Measurements from ENCODE around the gene MTG1. TPM values are rescaled to one million over a fixed set of nuclear protein-coding genes. Genes with fewer than 3 reads are reported as not detected.

MTG1 gene
- polyA plus RNA-seq, 3 donors, result 13.0 to 45.8 (median 17.1) TPM

DNA sequence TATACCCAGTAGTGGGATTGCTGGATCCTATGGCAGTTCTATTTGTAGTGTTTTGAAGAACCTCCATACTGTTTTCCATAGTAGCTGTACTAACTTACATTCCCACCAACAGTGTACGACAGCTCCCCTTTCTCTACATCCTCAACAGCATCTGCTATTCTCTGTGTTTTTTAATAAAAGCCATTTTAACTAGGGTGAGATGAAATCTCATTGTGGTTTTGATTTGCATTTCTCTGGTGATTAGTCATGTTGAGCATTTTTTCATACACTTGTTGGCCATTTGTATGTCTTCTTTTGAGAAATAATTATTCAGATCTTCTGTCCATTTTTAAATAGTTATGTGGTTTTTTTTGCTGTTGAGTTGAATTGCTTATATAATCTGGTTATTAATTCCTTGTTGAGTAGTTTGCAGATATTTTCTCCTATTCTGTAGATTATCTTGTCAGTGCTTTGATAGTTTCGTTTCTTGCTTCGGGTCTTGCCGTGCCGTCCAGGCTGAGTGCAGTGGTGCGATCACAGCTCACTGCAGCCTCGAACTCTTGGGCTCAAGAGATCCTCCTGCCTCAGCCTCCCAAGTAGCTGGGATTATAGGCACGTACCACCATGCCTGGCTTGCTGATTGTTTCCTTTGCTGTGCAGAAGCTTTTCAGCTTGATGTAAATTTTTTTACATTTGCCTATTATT, 12.0 kb downstream of the MTG1 start:
- Mint-ChIP-seq H3K9me3 (peaks cover 8 to 20% (median 14%) of the 10 kb centered on the region in 7 donors), H3K27me3 (ENCODE audit: low read depth in 3 of 3) (no peaks in the 10 kb centered on the region), H3K4me3 (no peak overlapping the region), H3K27ac (peak overlapping the region in 1 of 7 donors; percentile 21), H3K4me1 (peaks cover 1% of the 10 kb centered on the region), H3K36me3 (peaks cover 80 to 96% of the 10 kb centered on the region in 2 donors)
- no peak for DNase-seq
- intact Hi-C loops (cut with micrococcal nuclease), result no loop called here
- Histone ChIP-seq H3K36me3 (replicated peaks in 1 of 2; ENCODE audit: control insufficient read depth in 1 of 2, insufficient read depth in 2 of 2, low read length in 2 of 2) (peaks cover 47 to 95% of the 10 kb centered on the region in 2 donors), H3K4me2 (replicated peaks; ENCODE audit: extremely low read depth, low read length, poor library complexity, severe bottlenecking) (no peak overlapping the region), H3K4me1 (ENCODE audit: control insufficient read depth in 1 of 2, insufficient read depth in 2 of 2, low read length in 2 of 2) (no peaks in the 10 kb centered on the region), H3K27me3 (ENCODE audit: control insufficient read depth in 2 of 2, insufficient read depth in 2 of 2, low read length in 2 of 2) (no peaks in the 10 kb centered on the region), H3K9me3 (replicated peaks in 1 of 2; ENCODE audit: control insufficient read depth in 1 of 2, insufficient read depth in 1 of 2, low read length in 2 of 2) (peaks cover 8 to 9% of the 10 kb centered on the region in 2 donors), H3K27ac (ENCODE audit: low read depth in 1 of 2, low read length in 2 of 2) (no peak overlapping the region), H3K9ac (ENCODE audit: insufficient read depth, low read length, poor library complexity, severe bottlenecking) (no peak overlapping the region), H4K20me1 (ENCODE audit: insufficient read depth, low read length) (no peaks in the 10 kb centered on the region), H3K79me2 (ENCODE audit: insufficient read depth, low read length) (peaks cover 7% of the 10 kb centered on the region), H3K4me3 (replicated peaks in 1 of 3; ENCODE audit: low read depth in 2 of 3, low read length in 3 of 3) (no peak overlapping the region), H2AFZ (ENCODE audit: insufficient read depth, low read depth, low read length, poor library complexity, severe bottlenecking) (no peak overlapping the region)
- no peak for TF ChIP-seq CTCF (IDR thresholded peaks at IDR 0.05)
- 98% methylated on average over 6 of the region's 8 CpGs for WGBS (ENCODE audit: insufficient coverage)

GRCh38 chr10:133411523-133412380, 17.8 kb downstream of the MTG1 start:
- Histone ChIP-seq H3K9me3 (replicated peaks in 1 of 2; ENCODE audit: control insufficient read depth in 1 of 2, insufficient read depth in 1 of 2, low read length in 2 of 2) (peaks cover 23 to 30% of the 10 kb centered on the region in 2 donors), H3K27me3 (ENCODE audit: control insufficient read depth in 2 of 2, insufficient read depth in 2 of 2, low read length in 2 of 2) (no peaks in the 10 kb centered on the region), H2AFZ (ENCODE audit: insufficient read depth, low read depth, low read length, poor library complexity, severe bottlenecking) (no peak overlapping the region), H3K36me3 (replicated peaks in 1 of 2; ENCODE audit: control insufficient read depth in 1 of 2, insufficient read depth in 2 of 2, low read length in 2 of 2) (peaks cover 49 to 79% of the 10 kb centered on the region in 2 donors), H3K4me2 (replicated peaks; ENCODE audit: extremely low read depth, low read length, poor library complexity, severe bottlenecking) (no peak overlapping the region), H3K4me1 (ENCODE audit: control insufficient read depth in 1 of 2, insufficient read depth in 2 of 2, low read length in 2 of 2) (no peaks in the 10 kb centered on the region), H3K4me3 (replicated peaks in 1 of 3; ENCODE audit: low read depth in 2 of 3, low read length in 3 of 3) (no peak overlapping the region), H3K27ac (ENCODE audit: low read depth in 1 of 2, low read length in 2 of 2) (no peak overlapping the region), H3K9ac (ENCODE audit: insufficient read depth, low read length, poor library complexity, severe bottlenecking) (no peak overlapping the region), H4K20me1 (ENCODE audit: insufficient read depth, low read length) (no peaks in the 10 kb centered on the region), H3K79me2 (ENCODE audit: insufficient read depth, low read length) (peaks cover 7% of the 10 kb centered on the region)
- 100% methylated on average over 3 of the region's 7 CpGs for WGBS (ENCODE audit: insufficient coverage)
- Mint-ChIP-seq H3K4me3 (no peak overlapping the region), H3K4me1 (no peaks in the 10 kb centered on the region), H3K27ac (no peak overlapping the region), H3K36me3 (peaks cover 79 to 94% of the 10 kb centered on the region in 2 donors), H3K27me3 (ENCODE audit: low read depth in 3 of 3) (peaks cover 0 to 2% (median 1%) of the 10 kb centered on the region in 3 donors), H3K9me3 (peaks cover 40 to 68% (median 49%) of the 10 kb centered on the region in 7 donors)
- no peak for DNase-seq
- intact Hi-C loops (cut with micrococcal nuclease), result no loop called here
- no peak for TF ChIP-seq CTCF (IDR thresholded peaks at IDR 0.05)

All from CD14-positive monocyte (primary cell).